Non-pigmented ciliary epithelial cell (primary cell): ENCODE data around the gene ZRANB1.
A peak's percentile ranks its signal among the peaks of the same experiment; 100 is the strongest.
"Not testable (repeated sequence)": the region's sequence is repeated elsewhere in the genome, so short reads cannot be mapped to it uniquely, and the experiment has no call there.

Experiments used
- DNase-seq: peaks from one replicate; pipeline ENCODE4 v3.0.0-alpha.2; 2010; ENCODE audit warnings: low read depth

The ZRANB1 gene

GRCh38 chr10:124941823-124942222 is at the start of gene ZRANB1:
TSS of gene ZRANB1 (plus strand) at chr10:124942123. CDS start at chr10:124942494, 371 bp downstream.
- DNase-seq: no peak

- DNase-seq: no peak
These were observed 49.0 kb upstream of the ZRANB1 start for GRCh38 chr10:124892905-124893304.

GRCh38 chr10:124894569-124895215 is 47.2 kb upstream of the ZRANB1 start:
- DNase-seq: no peak

- no peak for DNase-seq
These were observed 45.2 kb upstream of the ZRANB1 start for GRCh38 chr10:124896751-124897150.

- no peak for DNase-seq
These were observed 43.5 kb upstream of the ZRANB1 start for GRCh38 chr10:124898471-124898870.

GRCh38 chr10:124899151-124899550 is 42.8 kb upstream of the ZRANB1 start:
- no peak for DNase-seq

- no peak for DNase-seq
These were observed 39.5 kb upstream of the ZRANB1 start for GRCh38 chr10:124902462-124902861.

GRCh38 chr10:124903111-124903510 is 38.8 kb upstream of the ZRANB1 start:
- no peak for DNase-seq

GRCh38 chr10:124904796-124905195 is 37.1 kb upstream of the ZRANB1 start:
- DNase-seq: no peak

- DNase-seq: peak; percentile 75
These were observed 35.3 kb upstream of the ZRANB1 start for GRCh38 chr10:124906551-124907001.

GRCh38 chr10:124909563-124909962 is 32.4 kb upstream of the ZRANB1 start:
- DNase-seq: no peak

- DNase-seq: no peak
These were observed 30.5 kb upstream of the ZRANB1 start for GRCh38 chr10:124911124-124912067.

GRCh38 chr10:124912101-124912886 is 29.6 kb upstream of the ZRANB1 start:
- no peak for DNase-seq

- no peak for DNase-seq
These were observed 28.8 kb upstream of the ZRANB1 start for GRCh38 chr10:124913167-124913566.

- not testable (repeated sequence) for DNase-seq
These were observed 27.5 kb upstream of the ZRANB1 start for GRCh38 chr10:124914398-124914797.

- DNase-seq: no peak
These were observed 25.8 kb upstream of the ZRANB1 start for GRCh38 chr10:124916098-124916584.

GRCh38 chr10:124916585-124917427 is 25.1 kb upstream of the ZRANB1 start:
- peak; percentile 58 for DNase-seq

GRCh38 chr10:124917428-124918190 is 24.3 kb upstream of the ZRANB1 start:
- no peak for DNase-seq

- no peak for DNase-seq
These were observed 23.6 kb upstream of the ZRANB1 start for GRCh38 chr10:124918191-124918830.

GRCh38 chr10:124918906-124919305 is 23.0 kb upstream of the ZRANB1 start:
- DNase-seq: no peak
